AG08396 (cell line): ENCODE measurements around the gene CCSER1.

Experiments
- DNase-seq: peaks from one replicate; pipeline ENCODE4 v3.0.0; 2012; ENCODE audit warnings: low spot score, mixed read lengths

CCSER1 gene

GRCh38 chr4:90128961-90129495 lies 1.8 kb downstream of the CCSER1 start:
- DNase-seq, result no peak

GRCh38 chr4:90130076-90130475 lies 2.9 kb downstream of the CCSER1 start:
- DNase-seq, result no peak

- DNase-seq, result no peak
Measured at GRCh38 chr4:90137555-90137954, 10.4 kb downstream of the CCSER1 start.

GRCh38 chr4:90142081-90142480 lies 14.9 kb downstream of the CCSER1 start:
- no peak for DNase-seq

- DNase-seq, result no peak
Measured at GRCh38 chr4:90145319-90145718, 18.1 kb downstream of the CCSER1 start.

- DNase-seq, result no peak
Measured at GRCh38 chr4:90146306-90146705, 19.1 kb downstream of the CCSER1 start.

GRCh38 chr4:90148574-90149148 lies 21.5 kb downstream of the CCSER1 start:
- DNase-seq, result no peak

- DNase-seq, result no peak
Measured at GRCh38 chr4:90152024-90152423, 24.8 kb downstream of the CCSER1 start.

- DNase-seq, result no peak
Measured at GRCh38 chr4:90159193-90159592, 32.0 kb downstream of the CCSER1 start.

- no peak for DNase-seq
Measured at GRCh38 chr4:90160044-90160443, 32.9 kb downstream of the CCSER1 start.

- no peak for DNase-seq
Measured at GRCh38 chr4:90162566-90162965, 35.4 kb downstream of the CCSER1 start.

- no peak for DNase-seq
Measured at GRCh38 chr4:90163872-90164271, 36.7 kb downstream of the CCSER1 start.

GRCh38 chr4:90165883-90166282 lies 38.7 kb downstream of the CCSER1 start:
- DNase-seq, result no peak

- DNase-seq, result no peak
Measured at GRCh38 chr4:90171491-90171890, 44.3 kb downstream of the CCSER1 start.

GRCh38 chr4:90174621-90175023 lies 47.4 kb downstream of the CCSER1 start:
- DNase-seq, result no peak

GRCh38 chr4:90181644-90182043 lies 54.5 kb downstream of the CCSER1 start:
- DNase-seq, result no peak

- DNase-seq, result no peak
Measured at GRCh38 chr4:90183254-90183653, 56.1 kb downstream of the CCSER1 start.

- no peak for DNase-seq
Measured at GRCh38 chr4:90184560-90184959, 57.4 kb downstream of the CCSER1 start.

- DNase-seq, result no peak
Measured at GRCh38 chr4:90185416-90185815, 58.2 kb downstream of the CCSER1 start.

- no peak for DNase-seq
Measured at GRCh38 chr4:90186229-90186628, 59.0 kb downstream of the CCSER1 start.

GRCh38 chr4:90187148-90187884 lies 60.1 kb downstream of the CCSER1 start:
- no peak for DNase-seq

- DNase-seq, result no peak
Measured at GRCh38 chr4:90189178-90189577, 62.0 kb downstream of the CCSER1 start.

GRCh38 chr4:90189946-90190345 lies 62.8 kb downstream of the CCSER1 start:
- DNase-seq, result no peak

- DNase-seq, result no peak
Measured at GRCh38 chr4:90190525-90190924, 63.3 kb downstream of the CCSER1 start.
